ENCODE results near the gene ABCA12. TPM values are rescaled to one million over a fixed set of nuclear protein-coding genes. Genes with fewer than 3 reads are reported as not detected.

Gene ABCA12
- total and polyA plus RNA-seq, 9 of the 15 experiments (the other 6 are each of a cell fraction or from before 2014, with no cell fraction given), result 0.02 to 0.03 TPM; not detected in 7

GRCh38 chr2:214966420-214966819, 172.0 kb downstream of the ABCA12 start (continued):
- no peak for TF ChIP-seq CAMTA2 (CRISPR knock-in tag; conservative IDR thresholded peaks at IDR 0.05)
- no peak for TF ChIP-seq ZNF449 (CRISPR knock-in tag; IDR thresholded peaks at IDR 0.05)
- no peak for TF ChIP-seq XRCC5 (IDR thresholded peaks at IDR 0.05; ENCODE audit: low read depth, low read length)
- no peak for TF ChIP-seq SMARCC2 (IDR thresholded peaks at IDR 0.05; ENCODE audit: low read depth)
- no peak for TF ChIP-seq MBD1 (CRISPR knock-in tag; IDR thresholded peaks at IDR 0.05)
- TF ChIP-seq TCF3 (CRISPR knock-in tag; IDR thresholded peaks at IDR 0.05), result no peak
- no peak for TF ChIP-seq ZNF785 (CRISPR knock-in tag; IDR thresholded peaks at IDR 0.05)
- no peak for TF ChIP-seq POLR2AphosphoS2 (IDR thresholded peaks at IDR 0.05; ENCODE audit: low read length)
- no peak for TF ChIP-seq ADNP (tag; IDR thresholded peaks at IDR 0.05)
- no peak for TF ChIP-seq EGR1 (conservative IDR thresholded peaks at IDR 0.05)

- no peak overlapping the region for H3K4me3 ChIP-seq
- no peaks in the 10 kb centered on the region for H3K27me3 ChIP-seq (ENCODE audit: control insufficient read depth in 2 of 2, insufficient read depth in 2 of 2, low read length in 2 of 2)
- H3K9me3 ChIP-seq (replicated peaks; ENCODE audit: control insufficient read depth, insufficient read depth, low read depth, low read length), result no peaks in the 10 kb centered on the region
- no peak for FAIRE-seq
- H3K9me1 ChIP-seq (ENCODE audit: control insufficient read depth, insufficient read depth, low read length), result no peaks in the 10 kb centered on the region
- H3K79me2 ChIP-seq (ENCODE audit: control insufficient read depth, insufficient read depth, low read length), result no peaks in the 10 kb centered on the region
- ChIA-PET POLR2A (no interaction called here), CTCF (ENCODE audit: low intra/inter-chr PET ratio) (no interaction called here)
- no peak for DNase-seq (ENCODE audit: extremely low read depth in 1 of 4, low spot score in 3 of 4)
- TF ChIP-seq FOXP1 (CRISPR knock-in tag; IDR thresholded peaks at IDR 0.05), result no peak
- TF ChIP-seq RAD21 (CRISPR knock-in tag; conservative IDR thresholded peaks at IDR 0.05 in 1 of 2, IDR thresholded peaks at IDR 0.05 in 1 of 2), result peak; percentile 8 to 35; a peak in 2 of 4 replicates
- TF ChIP-seq CTCF (IDR thresholded peaks at IDR 0.05 in 2 of 3, conservative IDR thresholded peaks at IDR 0.05 in 1 of 3; ENCODE audit: insufficient read depth in 2 of 3, low read depth in 1 of 3, low read length in 3 of 3), result peak in 1 of 3 experiments; percentile 18; a peak in 2 of 6 replicates
- ATAC-seq, result no peak
- H3K27ac ChIP-seq (ENCODE audit: extremely low read depth, low read depth, low read length), result no peak overlapping the region
- H3K36me3 ChIP-seq (ENCODE audit: control insufficient read depth, insufficient read depth, low read length), result no peaks in the 10 kb centered on the region
- H2AFZ ChIP-seq (ENCODE audit: low read depth, low read length), result no peak overlapping the region
- intact Hi-C loops (cut with micrococcal nuclease) (loop anchor here (5.0 kb wide), 1 partner anchor 962 kb away; no protein-coding TSS in a partner anchor), in situ Hi-C loops (cut with MboI) (no loop called here)
- no TSS peak for BruUV-seq (replicated peaks)
- H3K4me1 ChIP-seq (replicated peaks in 1 of 2; ENCODE audit: control insufficient read depth in 2 of 2, insufficient read depth in 2 of 2, low read length in 2 of 2), result no peaks in the 10 kb centered on the region
- no peaks in the 10 kb centered on the region for H4K20me1 ChIP-seq (replicated peaks; ENCODE audit: control insufficient read depth, insufficient read depth, low read length)
- H3K4me2 ChIP-seq (ENCODE audit: insufficient read depth, low read length), result no peak overlapping the region
- no peak overlapping the region for H3K9ac ChIP-seq (ENCODE audit: insufficient read depth in 1 of 2, low read depth in 2 of 2, low read length in 2 of 2)
Observed at GRCh38 chr2:214960677-214961076, 177.7 kb downstream of the ABCA12 start.
